ENCODE measurements around the gene ATP2C1. TPM values are rescaled to one million over a fixed set of nuclear protein-coding genes. Genes with fewer than 3 reads are reported as not detected.

Gene ATP2C1
- total RNA-seq, 4 donors from 2014 or later = 25.1 to 41.7 (median 26.4) TPM

GRCh38 chr3:130991126-130991525 is 97.2 kb downstream of the ATP2C1 start:
- in situ Hi-C loops (cut with MboI; ENCODE audit: low sequenced_read_pairs in 4 of 4) = no loop called here
- TF ChIP-seq CTCF (IDR thresholded peaks at IDR 0.05 in 4 of 5, conservative IDR thresholded peaks at IDR 0.05 in 1 of 5) (no peak), POLR2A (IDR thresholded peaks at IDR 0.05) (no peak)
- Histone ChIP-seq H3K9me3 (no peaks in the 10 kb centered on the region), H3K27me3 (no peaks in the 10 kb centered on the region), H3K4me1 (no peaks in the 10 kb centered on the region), H3K4me3 (no peak overlapping the region), H3K36me3 (peaks cover 0 to 18% of the 10 kb centered on the region in 2 donors), H3K27ac (no peak overlapping the region)
- ATAC-seq (no peak), DNase-seq (no peak)
- intact Hi-C loops (cut with DNase I; ENCODE audit: low total_unique reads) = no loop called here

- intact Hi-C loops (cut with DNase I; ENCODE audit: low total_unique reads) (no loop called here), in situ Hi-C loops (cut with MboI; ENCODE audit: low sequenced_read_pairs in 4 of 4) (no loop called here)
- H3K27ac ChIP-seq = no peak overlapping the region
- H3K4me1 ChIP-seq = no peaks in the 10 kb centered on the region
- H3K4me3 ChIP-seq = no peak overlapping the region
- no peaks in the 10 kb centered on the region for H3K9me3 ChIP-seq
- TF ChIP-seq POLR2A (IDR thresholded peaks at IDR 0.05) (no peak), CTCF (IDR thresholded peaks at IDR 0.05 in 4 of 5, conservative IDR thresholded peaks at IDR 0.05 in 1 of 5) (no peak)
- H3K27me3 ChIP-seq = no peaks in the 10 kb centered on the region
- peaks cover 0 to 28% of the 10 kb centered on the region in 2 donors for H3K36me3 ChIP-seq
- DNase-seq = no peak
- no peak for ATAC-seq
Measured at GRCh38 chr3:130992344-130992743, 98.5 kb downstream of the ATP2C1 start.

GRCh38 chr3:130997289-130997688 is 103.4 kb downstream of the ATP2C1 start:
- intact Hi-C loops (cut with DNase I; ENCODE audit: low total_unique reads) = no loop called here
- H3K36me3 ChIP-seq = peaks cover 0 to 36% of the 10 kb centered on the region in 2 donors
- TF ChIP-seq POLR2A (IDR thresholded peaks at IDR 0.05) (no peak), CTCF (IDR thresholded peaks at IDR 0.05 in 4 of 5, conservative IDR thresholded peaks at IDR 0.05 in 1 of 5) (no peak)
- no peak overlapping the region for H3K27ac ChIP-seq
- no peaks in the 10 kb centered on the region for H3K27me3 ChIP-seq
- ATAC-seq (no peak), DNase-seq (no peak)
- no peaks in the 10 kb centered on the region for H3K9me3 ChIP-seq
- H3K4me1 ChIP-seq = peaks cover 8 to 16% of the 10 kb centered on the region in 2 donors
- in situ Hi-C loops (cut with MboI; ENCODE audit: low sequenced_read_pairs in 4 of 4) = no loop called here
- H3K4me3 ChIP-seq = no peak overlapping the region

GRCh38 chr3:131001071-131001470 is 107.2 kb downstream of the ATP2C1 start:
- in situ Hi-C loops (cut with MboI; ENCODE audit: low sequenced_read_pairs in 4 of 4) = no loop called here
- intact Hi-C loops (cut with DNase I; ENCODE audit: low total_unique reads) = no loop called here
- H3K4me1 ChIP-seq = peaks cover 8 to 17% of the 10 kb centered on the region in 2 donors
- H3K36me3 ChIP-seq = peaks cover 0 to 24% of the 10 kb centered on the region in 2 donors
- no peak for DNase-seq
- TF ChIP-seq POLR2A (IDR thresholded peaks at IDR 0.05) = no peak
- no peak for TF ChIP-seq CTCF (IDR thresholded peaks at IDR 0.05 in 4 of 5, conservative IDR thresholded peaks at IDR 0.05 in 1 of 5)
- ATAC-seq = no peak
- H3K27ac ChIP-seq = no peak overlapping the region
- no peak overlapping the region for H3K4me3 ChIP-seq
- H3K27me3 ChIP-seq = no peaks in the 10 kb centered on the region
- H3K9me3 ChIP-seq = no peaks in the 10 kb centered on the region

- TF ChIP-seq POLR2A (IDR thresholded peaks at IDR 0.05) (no peak), CTCF (IDR thresholded peaks at IDR 0.05 in 4 of 5, conservative IDR thresholded peaks at IDR 0.05 in 1 of 5) (no peak)
- Histone ChIP-seq H3K9me3 (no peaks in the 10 kb centered on the region), H3K4me1 (peaks cover 8 to 17% of the 10 kb centered on the region in 2 donors), H3K4me3 (no peak overlapping the region), H3K27ac (no peak overlapping the region), H3K36me3 (peaks cover 0 to under 1% of the 10 kb centered on the region in 2 donors), H3K27me3 (no peaks in the 10 kb centered on the region)
- in situ Hi-C loops (cut with MboI; ENCODE audit: low sequenced_read_pairs in 4 of 4) = no loop called here
- intact Hi-C loops (cut with DNase I; ENCODE audit: low total_unique reads) = no loop called here
- DNase-seq = no peak
- ATAC-seq = no peak
Measured at GRCh38 chr3:131004603-131005002, 110.7 kb downstream of the ATP2C1 start.

Measured in gastrocnemius medialis (tissue), 4 donors.